K562 (cell line): ENCODE data around the gene ZFAND6. TPM values are rescaled to one million over a fixed set of nuclear protein-coding genes. Genes with fewer than 3 reads are reported as not detected.

ENCODE experiments used
- ATAC-seq: fragments of 200-7000 bp; cut with Tn5 transposase; 3 replicates; pipeline ENCODE4 v1.9.1; 2020; ENCODE audit warnings: moderate library complexity
- BruUV-seq: library from RNA; stranded (reverse); fragments of 400-500 nt; replicated peaks from 2 replicates; lab custom pipeline; 2021; lab: Mats Ljungman, UMichigan
- CTCF ChIA-PET: fragments of 300-600 bp; formaldehyde crosslinking; extraction: SDS; loops from one replicate; lab custom pipeline; 2021; ENCODE audit warnings: low intra/inter-chr PET ratio; lab: Yijun Ruan, JAX
- POLR2A ChIA-PET: fragments of 300-600, 350-650 bp; sonication (Branson Sonifier 250); formaldehyde crosslinking; extraction: SDS; loops from one replicate; lab custom pipeline; 2021; ENCODE audit warnings: antibody characterized with exemption, inconsistent platforms; lab: Yijun Ruan, JAX
- DNase-seq, 4 experiments: peaks; one replicate each; pipeline versions ENCODE4 v3.0.0 to v3.0.0-alpha.2; 2011 to 2018; ENCODE audit warnings: low spot score in 3 of 4, mixed read lengths in 3 of 4; ENCODE audit errors: extremely low read depth in 1 of 4
- FAIRE-seq: peaks from 2 replicates; lab custom pipeline; 2011; peaks lifted over from hg19 to GRCh38; lab: Jason Lieb, UNC
- H2AFZ ChIP-seq: 2 replicates; pipeline ENCODE4 v1.6.0; 2011; ENCODE audit warnings: low read depth, low read length, control low read depth, inconsistent platforms
- H3K27ac ChIP-seq: fragments of 200-600 bp; 3 replicates; pipeline ENCODE4 v1.8.0; 2011; ENCODE audit warnings: low read depth, mild to moderate bottlenecking, control low read depth, inconsistent platforms, low read length, moderate library complexity, mixed read lengths; ENCODE audit errors: extremely low read depth
- H3K27me3 ChIP-seq, 2 experiments: fragments of 300-600 bp in 1 of 2; 2 replicates in 1 of 2; 3 replicates in 1 of 2; pipeline versions ENCODE4 v1.6.0 to v1.8.0; 2011; ENCODE audit warnings: inconsistent platforms in 2 of 2, low read length in 2 of 2, mild to moderate bottlenecking in 1 of 2, mixed read lengths in 1 of 2, moderate library complexity in 1 of 2; ENCODE audit not compliant: control insufficient read depth in 2 of 2, insufficient read depth in 2 of 2
- H3K36me3 ChIP-seq: fragments of 300-600 bp; 3 replicates; pipeline ENCODE4 v1.8.0; 2011; ENCODE audit warnings: mild to moderate bottlenecking, low read length, inconsistent platforms; ENCODE audit not compliant: control insufficient read depth, insufficient read depth
- H3K4me1 ChIP-seq, 2 experiments: fragments of 200-600 bp in 1 of 2; replicated peaks in 1 of 2; 2 replicates in 1 of 2; 3 replicates in 1 of 2; pipeline versions ENCODE4 v1.5.1 to v1.8.0; 2011; ENCODE audit warnings: inconsistent platforms in 2 of 2, low read length in 2 of 2, mild to moderate bottlenecking in 1 of 2, mixed read lengths in 1 of 2, moderate library complexity in 1 of 2; ENCODE audit not compliant: control insufficient read depth in 2 of 2, insufficient read depth in 2 of 2
- H3K4me2 ChIP-seq: 2 replicates; pipeline ENCODE4 v1.6.1; 2011; ENCODE audit warnings: low read length, control low read depth, inconsistent platforms, mixed read lengths; ENCODE audit not compliant: insufficient read depth
- H3K4me3 ChIP-seq: fragments of 200-600 bp; sonication (generic), shearing (Covaris generic); 2 replicates; pipeline ENCODE4 v1.5.1; 2016; ENCODE audit warnings: control low read depth, inconsistent platforms
- H3K79me2 ChIP-seq: fragments of 200-600 bp; 3 replicates; pipeline ENCODE4 v1.8.0; 2011; ENCODE audit warnings: low read length, inconsistent platforms; ENCODE audit not compliant: control insufficient read depth, insufficient read depth
- H3K9ac ChIP-seq, 2 experiments: 2 replicates each; pipeline versions ENCODE4 v1.6.0 to v1.6.1; 2011; ENCODE audit warnings: low read depth in 2 of 2, low read length in 2 of 2, control low read depth in 1 of 2, inconsistent platforms in 1 of 2, mild to moderate bottlenecking in 1 of 2, mixed read lengths in 1 of 2; ENCODE audit not compliant: insufficient read depth in 1 of 2
- H3K9me1 ChIP-seq: one replicate; pipeline ENCODE4 v1.6.0; 2011; ENCODE audit warnings: inconsistent platforms, mild to moderate bottlenecking, low read length, moderate library complexity; ENCODE audit not compliant: control insufficient read depth, insufficient read depth
- H3K9me3 ChIP-seq: replicated peaks from 2 replicates; pipeline ENCODE4 v1.5.1; 2011; ENCODE audit warnings: low read depth, low read length, inconsistent platforms; ENCODE audit not compliant: control insufficient read depth, insufficient read depth
- H4K20me1 ChIP-seq: replicated peaks from 2 replicates; pipeline ENCODE4 v1.6.1; 2011; ENCODE audit warnings: low read length, inconsistent platforms, mixed read lengths; ENCODE audit not compliant: control insufficient read depth, insufficient read depth
- BRD4 ChIP-seq: fragments of 200-600 bp; sonication (generic); IDR thresholded peaks from 2 replicates; pipeline ENCODE4 v1.6.1; 2017; ENCODE audit warnings: inconsistent platforms
- CCNT2 ChIP-seq: IDR thresholded peaks from 2 replicates; pipeline ENCODE4 v1.6.1; 2011; ENCODE audit warnings: borderline replicate concordance, low read depth, mild to moderate bottlenecking, moderate library complexity, mixed read lengths, low read length; ENCODE audit not compliant: insufficient read length; ENCODE audit errors: extremely low read depth
- CEBPB ChIP-seq: fragments of 450-650 bp; IDR thresholded peaks from 2 replicates; pipeline ENCODE4 v1.6.1; 2016; ENCODE audit warnings: missing genetic modification characterization, missing compliant biosample characterization
- HDAC2 ChIP-seq: fragments of 450-650 bp; IDR thresholded peaks from 2 replicates; pipeline ENCODE4 v1.6.1; 2016; ENCODE audit warnings: mild to moderate bottlenecking
- KDM5B ChIP-seq: fragments of 200-600 bp; sonication (generic); IDR thresholded peaks from 2 replicates; pipeline ENCODE4 v1.6.1; 2012; ENCODE audit warnings: low read depth, mild to moderate bottlenecking, moderate library complexity, low read length, control low read depth, inconsistent platforms; ENCODE audit not compliant: insufficient replicate concordance
- TAL1 ChIP-seq: fragments of 450-650 bp; IDR thresholded peaks from 2 replicates; pipeline ENCODE4 v1.6.1; 2016; ENCODE audit warnings: mild to moderate bottlenecking
- TGIF2 ChIP-seq: sonication (generic); formaldehyde crosslinking; IDR thresholded peaks from 2 replicates; pipeline ENCODE4 v1.8.1; 2022; ENCODE audit warnings: mild to moderate bottlenecking, missing genetic modification reagents, moderate library complexity
- YBX1 ChIP-seq: fragments of 450-650 bp; IDR thresholded peaks from 2 replicates; pipeline ENCODE4 v1.7.1; 2016; ENCODE audit warnings: mild to moderate bottlenecking
- ZFP1 ChIP-seq: fragments of 450-650 bp; formaldehyde crosslinking; IDR thresholded peaks from 2 replicates; pipeline ENCODE4 v1.4.0; 2020; ENCODE audit warnings: mild to moderate bottlenecking, mixed read lengths
- ZNF12 ChIP-seq: sonication (generic); formaldehyde crosslinking; IDR thresholded peaks from 2 replicates; pipeline ENCODE4 v1.4.0; 2020; ENCODE audit warnings: mild to moderate bottlenecking, missing genetic modification reagents
- ZNF445 ChIP-seq: fragments of 250-450 bp; sonication (Bioruptor Pico); IDR thresholded peaks from 2 replicates; pipeline ENCODE4 v1.4.0; 2020; ENCODE audit warnings: low read depth, mild to moderate bottlenecking, moderate library complexity
- ZNF695 ChIP-seq: fragments of 450-650 bp; formaldehyde crosslinking; IDR thresholded peaks from 2 replicates; pipeline ENCODE4 v1.4.0; 2020; ENCODE audit warnings: mild to moderate bottlenecking, moderate library complexity
- WGBS: fragments of 100-300 bp; shearing (Covaris generic); methylation state at CpG from one replicate; pipeline ENCODE4 v1.1.6; 2016; ENCODE audit warnings: low coverage, mixed read lengths; ENCODE audit not compliant: insufficient coverage; ENCODE audit errors: missing lambda C conversion rate; 5-methylcytosine and 5-hydroxymethylcytosine counted together
- in situ Hi-C: fragments of 300-500 bp; cut with MboI; formaldehyde crosslinking; loops from 4 replicates; pipeline ENCODE4 v1.15.0; 2018; ENCODE audit warnings: inconsistent platforms, mixed read lengths
- intact Hi-C: fragments of 100-400 bp; cut with micrococcal nuclease; formaldehyde crosslinking; loops from 2 replicates; pipeline ENCODE4 v1.14.2; 2022
- polyA plus RNA-seq, 8 experiments: library from polyadenylated mRNA; depleted of rRNA in 4 of 8; stranded (reverse) in 5 of 8; unstranded in 3 of 8; fragments of >200 nt; fragmentation: Nextera tagmentation in 2 of 8; fragmentation: Illumina TruSeq in 1 of 8; extraction: Ambion mirVana in 2 of 8; extraction: Trizol in 1 of 8; gene quantifications; 2 replicates each; pipeline versions ENCODE4 v1.2.1 to v1.2.3, GENCODE V29; 2011 to 2014; ENCODE audit warnings: inconsistent platforms in 1 of 8, missing spikeins in 1 of 8
- total RNA-seq, 7 experiments: library from RNA; depleted of rRNA in 6 of 7; stranded (reverse); fragments of >200 nt in 6 of 7; fragmentation: Illumina TruSeq in 2 of 7; extraction: Trizol in 2 of 7; gene quantifications; 2 replicates each; pipeline versions ENCODE4 v1.2.1 to v1.2.3, GENCODE V29; 2011 to 2021; ENCODE audit warnings: low replicate concordance in 1 of 7
- TF ChIP-seq, protein P1 (sequence below): fragments of 200-600 bp; sonication (generic); IDR thresholded peaks from one replicate; pipeline ENCODE4 v1.6.1; 2012; ENCODE audit warnings: mild to moderate bottlenecking, low read depth, low read length, inconsistent platforms

ZFAND6 gene
- total and polyA plus RNA-seq, 9 of the 15 experiments (the other 6 are each of a cell fraction or from before 2014, with no cell fraction given), result 53.9 to 206 (median 88.9) TPM

DNA sequence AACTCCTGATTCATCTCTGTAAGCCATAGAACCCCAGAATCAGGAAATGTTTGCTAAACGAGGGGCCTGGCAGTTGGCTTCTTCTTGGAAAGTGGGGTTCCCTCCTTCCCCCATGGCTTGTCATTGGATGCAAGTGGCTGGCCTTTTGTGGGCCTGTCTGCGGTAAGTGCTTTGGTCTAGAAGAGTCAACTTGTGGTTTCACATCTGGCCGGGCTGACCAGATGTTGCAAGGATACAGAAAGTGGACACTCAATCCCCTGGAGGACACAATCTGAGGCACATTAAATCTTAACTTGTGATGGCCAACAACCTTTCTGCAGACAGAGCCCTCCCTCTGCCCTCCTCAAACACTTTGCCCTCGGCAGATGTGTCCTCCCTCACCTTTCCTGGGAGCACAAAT, 94.4 kb downstream of the ZFAND6 start:
- H3K4me3 ChIP-seq, result peak overlapping the region; percentile 58; the same call in 1 of the 2 replicates
- peak; percentile 32 for TF ChIP-seq KDM5B
- TF ChIP-seq, protein P1, sequence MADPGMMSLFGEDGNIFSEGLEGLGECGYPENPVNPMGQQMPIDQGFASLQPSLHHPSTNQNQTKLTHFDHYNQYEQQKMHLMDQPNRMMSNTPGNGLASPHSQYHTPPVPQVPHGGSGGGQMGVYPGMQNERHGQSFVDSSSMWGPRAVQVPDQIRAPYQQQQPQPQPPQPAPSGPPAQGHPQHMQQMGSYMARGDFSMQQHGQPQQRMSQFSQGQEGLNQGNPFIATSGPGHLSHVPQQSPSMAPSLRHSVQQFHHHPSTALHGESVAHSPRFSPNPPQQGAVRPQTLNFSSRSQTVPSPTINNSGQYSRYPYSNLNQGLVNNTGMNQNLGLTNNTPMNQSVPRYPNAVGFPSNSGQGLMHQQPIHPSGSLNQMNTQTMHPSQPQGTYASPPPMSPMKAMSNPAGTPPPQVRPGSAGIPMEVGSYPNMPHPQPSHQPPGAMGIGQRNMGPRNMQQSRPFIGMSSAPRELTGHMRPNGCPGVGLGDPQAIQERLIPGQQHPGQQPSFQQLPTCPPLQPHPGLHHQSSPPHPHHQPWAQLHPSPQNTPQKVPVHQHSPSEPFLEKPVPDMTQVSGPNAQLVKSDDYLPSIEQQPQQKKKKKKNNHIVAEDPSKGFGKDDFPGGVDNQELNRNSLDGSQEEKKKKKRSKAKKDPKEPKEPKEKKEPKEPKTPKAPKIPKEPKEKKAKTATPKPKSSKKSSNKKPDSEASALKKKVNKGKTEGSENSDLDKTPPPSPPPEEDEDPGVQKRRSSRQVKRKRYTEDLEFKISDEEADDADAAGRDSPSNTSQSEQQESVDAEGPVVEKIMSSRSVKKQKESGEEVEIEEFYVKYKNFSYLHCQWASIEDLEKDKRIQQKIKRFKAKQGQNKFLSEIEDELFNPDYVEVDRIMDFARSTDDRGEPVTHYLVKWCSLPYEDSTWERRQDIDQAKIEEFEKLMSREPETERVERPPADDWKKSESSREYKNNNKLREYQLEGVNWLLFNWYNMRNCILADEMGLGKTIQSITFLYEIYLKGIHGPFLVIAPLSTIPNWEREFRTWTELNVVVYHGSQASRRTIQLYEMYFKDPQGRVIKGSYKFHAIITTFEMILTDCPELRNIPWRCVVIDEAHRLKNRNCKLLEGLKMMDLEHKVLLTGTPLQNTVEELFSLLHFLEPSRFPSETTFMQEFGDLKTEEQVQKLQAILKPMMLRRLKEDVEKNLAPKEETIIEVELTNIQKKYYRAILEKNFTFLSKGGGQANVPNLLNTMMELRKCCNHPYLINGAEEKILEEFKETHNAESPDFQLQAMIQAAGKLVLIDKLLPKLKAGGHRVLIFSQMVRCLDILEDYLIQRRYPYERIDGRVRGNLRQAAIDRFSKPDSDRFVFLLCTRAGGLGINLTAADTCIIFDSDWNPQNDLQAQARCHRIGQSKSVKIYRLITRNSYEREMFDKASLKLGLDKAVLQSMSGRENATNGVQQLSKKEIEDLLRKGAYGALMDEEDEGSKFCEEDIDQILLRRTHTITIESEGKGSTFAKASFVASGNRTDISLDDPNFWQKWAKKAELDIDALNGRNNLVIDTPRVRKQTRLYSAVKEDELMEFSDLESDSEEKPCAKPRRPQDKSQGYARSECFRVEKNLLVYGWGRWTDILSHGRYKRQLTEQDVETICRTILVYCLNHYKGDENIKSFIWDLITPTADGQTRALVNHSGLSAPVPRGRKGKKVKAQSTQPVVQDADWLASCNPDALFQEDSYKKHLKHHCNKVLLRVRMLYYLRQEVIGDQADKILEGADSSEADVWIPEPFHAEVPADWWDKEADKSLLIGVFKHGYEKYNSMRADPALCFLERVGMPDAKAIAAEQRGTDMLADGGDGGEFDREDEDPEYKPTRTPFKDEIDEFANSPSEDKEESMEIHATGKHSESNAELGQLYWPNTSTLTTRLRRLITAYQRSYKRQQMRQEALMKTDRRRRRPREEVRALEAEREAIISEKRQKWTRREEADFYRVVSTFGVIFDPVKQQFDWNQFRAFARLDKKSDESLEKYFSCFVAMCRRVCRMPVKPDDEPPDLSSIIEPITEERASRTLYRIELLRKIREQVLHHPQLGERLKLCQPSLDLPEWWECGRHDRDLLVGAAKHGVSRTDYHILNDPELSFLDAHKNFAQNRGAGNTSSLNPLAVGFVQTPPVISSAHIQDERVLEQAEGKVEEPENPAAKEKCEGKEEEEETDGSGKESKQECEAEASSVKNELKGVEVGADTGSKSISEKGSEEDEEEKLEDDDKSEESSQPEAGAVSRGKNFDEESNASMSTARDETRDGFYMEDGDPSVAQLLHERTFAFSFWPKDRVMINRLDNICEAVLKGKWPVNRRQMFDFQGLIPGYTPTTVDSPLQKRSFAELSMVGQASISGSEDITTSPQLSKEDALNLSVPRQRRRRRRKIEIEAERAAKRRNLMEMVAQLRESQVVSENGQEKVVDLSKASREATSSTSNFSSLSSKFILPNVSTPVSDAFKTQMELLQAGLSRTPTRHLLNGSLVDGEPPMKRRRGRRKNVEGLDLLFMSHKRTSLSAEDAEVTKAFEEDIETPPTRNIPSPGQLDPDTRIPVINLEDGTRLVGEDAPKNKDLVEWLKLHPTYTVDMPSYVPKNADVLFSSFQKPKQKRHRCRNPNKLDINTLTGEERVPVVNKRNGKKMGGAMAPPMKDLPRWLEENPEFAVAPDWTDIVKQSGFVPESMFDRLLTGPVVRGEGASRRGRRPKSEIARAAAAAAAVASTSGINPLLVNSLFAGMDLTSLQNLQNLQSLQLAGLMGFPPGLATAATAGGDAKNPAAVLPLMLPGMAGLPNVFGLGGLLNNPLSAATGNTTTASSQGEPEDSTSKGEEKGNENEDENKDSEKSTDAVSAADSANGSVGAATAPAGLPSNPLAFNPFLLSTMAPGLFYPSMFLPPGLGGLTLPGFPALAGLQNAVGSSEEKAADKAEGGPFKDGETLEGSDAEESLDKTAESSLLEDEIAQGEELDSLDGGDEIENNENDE, result no peak
- TF ChIP-seq TAL1, result peak; percentile 51
- no peak for TF ChIP-seq YBX1
- no peak for TF ChIP-seq ZNF445
- no peak for TF ChIP-seq ZFP1 (CRISPR knock-in tag)
- TF ChIP-seq ZNF695 (CRISPR knock-in tag), result no peak
- no peak for TF ChIP-seq ZNF12 (CRISPR knock-in tag)
- TF ChIP-seq TGIF2 (CRISPR knock-in tag), result no peak
- TF ChIP-seq HDAC2, result peak; percentile 61
- peak; percentile 7 for TF ChIP-seq CCNT2
- TF ChIP-seq BRD4, result no peak
- TF ChIP-seq CEBPB (tag), result peak; percentile 52

More for the DNA sequence above, 94.4 kb downstream of the ZFAND6 start:
- BruUV-seq, result no TSS peak
- ATAC-seq (peak; percentile 37), FAIRE-seq (peak; percentile 80), DNase-seq (peak; percentile 36 to 82 (median 46))
- Histone ChIP-seq H4K20me1 (no peaks in the 10 kb centered on the region), H3K79me2 (peaks cover 33% of the 10 kb centered on the region), H3K27ac (peak overlapping the region; percentile 83), H3K9me1 (no peaks in the 10 kb centered on the region), H3K4me1 (peaks cover 32 to 47% of the 10 kb centered on the region in 2 experiments), H3K4me2 (peak overlapping the region; percentile 79), H3K27me3 (no peaks in the 10 kb centered on the region), H2AFZ (no peak overlapping the region), H3K9ac (peak overlapping the region; percentile 18 to 69; a peak in 3 of 4 replicates), H3K9me3 (no peaks in the 10 kb centered on the region), H3K36me3 (peaks cover 34% of the 10 kb centered on the region; the same call in 2 of the 3 replicates)
- WGBS, result 3% methylated on average over 4 of the region's 4 CpGs
- POLR2A ChIA-PET, result interaction anchor here (1.1 to 1.2 kb wide), 2 partner anchors 12 to 66 kb away, joined by 3 read pairs; no protein-coding TSS in a partner anchor
- in situ Hi-C loops, result loop anchor here (25.0 kb wide), 1 partner anchor 267 kb away; the partner anchor contains the start of gene MTHFS
- intact Hi-C loops, result loop anchor here (2.0 to 10.0 kb wide), 2 partner anchors 93 to 259 kb away; partner anchors contain the start of gene MTHFS
- CTCF ChIA-PET, result no interaction called here
